Endometrial microvascular endothelial cells (primary cell): ENCODE results near the gene UBE2L5. TPM values are rescaled to one million over a fixed set of nuclear protein-coding genes. Genes with fewer than 3 reads are reported as not detected.

ENCODE experiments used
- in situ Hi-C: cut with HindIII; loops from 2 replicates; pipeline ENCODE4 v1.10.0; 2017; ENCODE audit warnings: low sequenced_read_pairs, low pct_unique_long_range_greater_than_20kb; ENCODE audit errors: inconsistent ontology term
- total RNA-seq: library from RNA; depleted of rRNA; stranded (reverse); fragments of >200 nt; gene quantifications from one replicate; pipeline ENCODE4 v1.2.3, GENCODE V29; 2015; ENCODE audit errors: inconsistent ontology term

Gene UBE2L5
- total RNA-seq, result not detected

DNA sequence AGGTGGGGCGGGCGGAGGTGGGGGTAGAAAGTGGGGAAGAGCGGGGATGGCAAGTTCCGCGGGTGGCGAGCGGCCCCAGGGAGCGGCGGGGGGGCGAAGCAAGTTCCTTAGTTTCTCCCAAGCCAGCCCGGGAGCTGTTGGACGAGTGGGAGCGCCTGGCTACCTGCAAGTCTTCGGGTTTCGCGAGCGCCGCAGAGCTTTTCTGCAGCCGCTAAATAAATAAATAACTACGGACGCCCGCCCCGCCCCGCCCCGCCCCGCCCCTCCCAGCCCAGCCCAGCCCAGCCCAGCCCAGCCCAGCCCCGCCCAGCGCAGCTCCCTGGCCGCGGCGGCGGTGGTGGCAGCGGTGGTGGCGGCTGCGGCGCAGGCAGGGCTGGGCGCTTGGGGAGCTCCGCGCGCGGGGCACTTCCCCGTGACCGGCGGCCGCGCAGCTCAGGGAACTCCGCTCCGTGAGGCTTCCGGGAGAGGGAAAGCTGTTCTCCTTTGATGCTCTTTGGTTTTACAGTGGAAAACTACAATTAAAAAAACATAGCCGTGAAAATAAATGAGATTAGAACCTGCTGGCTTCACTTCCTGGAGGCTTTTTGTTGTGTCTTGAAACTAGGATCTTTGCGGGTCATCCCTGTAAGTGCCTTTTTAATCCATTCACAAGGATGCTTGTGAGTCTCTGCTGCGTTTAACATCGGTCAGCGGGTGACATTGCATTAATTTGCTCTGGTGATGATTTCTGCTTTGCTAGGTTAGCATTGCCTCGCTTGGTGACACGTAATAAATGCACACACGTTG is at the start of gene UBE2L5:
Gene UBE2L5 (plus strand): TSS at position 440 of the 786 bp plus-strand sequence. CDS start 5,498 bp downstream, outside the sequence.
- in situ Hi-C loops, result no loop called here

DNA sequence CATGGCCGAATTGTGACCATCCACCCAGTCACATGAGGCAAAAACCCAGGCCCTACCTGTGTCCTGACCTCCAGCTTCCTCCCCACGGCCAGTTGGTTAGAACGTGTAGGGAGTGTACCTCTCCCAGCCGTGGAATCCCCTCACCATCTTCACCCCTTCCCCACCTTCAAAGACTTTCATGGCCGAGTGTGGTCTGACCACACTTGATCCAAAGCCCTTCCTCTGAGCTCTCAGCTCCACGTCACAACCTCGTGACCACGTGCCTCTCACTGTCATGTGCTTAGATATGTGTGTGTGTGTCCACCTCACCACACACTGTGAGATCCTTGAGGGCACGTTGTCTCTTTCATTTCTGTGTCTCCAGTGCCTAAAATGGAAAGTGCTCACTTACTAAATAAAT is 48.6 kb upstream of the UBE2L5 start:
- in situ Hi-C loops, result no loop called here

DNA sequence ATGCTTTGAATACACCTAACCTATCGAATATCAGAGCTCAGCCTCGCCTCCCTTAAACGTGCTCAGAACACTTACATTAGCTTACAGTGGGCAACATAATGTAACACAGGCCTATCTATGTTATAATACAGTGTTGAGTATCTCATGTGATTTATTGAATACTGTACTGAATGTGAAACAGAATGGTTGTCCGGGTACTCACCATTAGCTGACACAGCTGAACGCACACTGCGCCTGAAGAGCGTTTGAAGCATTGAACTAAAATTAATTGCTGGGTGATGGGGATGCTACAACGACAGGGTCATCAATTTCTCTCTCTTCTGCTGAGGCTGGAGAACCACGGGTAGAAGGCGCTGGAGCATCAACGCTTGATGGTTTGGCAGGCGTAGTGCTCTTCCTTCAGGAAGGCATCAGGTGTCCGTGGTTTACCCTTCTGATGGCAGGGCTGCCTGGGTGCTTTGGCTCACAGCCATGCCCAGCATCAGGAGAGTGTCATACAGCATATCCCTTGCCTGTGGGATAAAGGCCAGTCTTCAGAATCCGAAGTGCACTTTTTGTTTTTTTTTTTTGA is 46.9 kb upstream of the UBE2L5 start:
- in situ Hi-C loops, result no loop called here

DNA sequence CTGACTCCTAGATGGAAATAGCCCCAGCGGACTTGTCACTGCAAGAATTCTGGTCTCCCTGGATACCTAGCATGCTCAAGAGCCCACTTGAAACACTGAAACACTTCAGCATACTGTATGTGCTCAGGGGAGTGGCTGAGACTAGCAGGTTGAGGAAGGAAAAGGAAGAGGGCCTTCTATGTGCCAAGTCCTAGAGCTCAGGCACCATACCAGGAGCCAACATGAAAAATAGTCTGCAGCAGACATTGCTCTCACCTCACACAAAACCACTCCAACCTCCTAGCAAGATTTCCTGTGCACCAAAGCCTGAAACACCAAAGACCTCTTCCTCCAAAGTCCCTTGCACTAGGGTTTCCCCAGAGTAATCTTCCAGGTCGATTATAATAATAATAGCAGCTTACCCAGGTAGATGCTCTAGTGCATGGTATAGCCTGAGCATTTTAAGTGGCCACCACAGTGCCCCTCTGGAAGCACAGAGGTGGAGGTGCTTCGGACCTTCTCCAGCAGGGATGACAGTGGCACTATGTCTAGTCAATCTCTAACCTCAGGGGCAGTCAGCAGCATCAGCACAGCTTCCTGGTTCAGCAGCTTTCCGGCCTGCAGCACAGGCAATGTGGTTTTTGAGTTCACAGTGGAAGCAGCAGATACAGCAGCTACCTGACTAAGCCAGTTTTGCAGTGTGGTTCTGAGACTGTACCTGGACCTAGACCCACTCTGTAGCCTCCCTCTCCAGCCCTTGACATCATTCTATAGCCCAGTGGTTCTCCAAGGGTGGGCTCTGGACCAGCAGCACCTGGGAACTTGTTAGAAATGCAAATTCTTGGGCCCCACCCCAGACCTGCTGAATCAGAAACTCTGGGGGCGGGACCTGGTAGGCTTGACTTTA is 45.6 kb upstream of the UBE2L5 start:
- in situ Hi-C loops, result no loop called here

DNA sequence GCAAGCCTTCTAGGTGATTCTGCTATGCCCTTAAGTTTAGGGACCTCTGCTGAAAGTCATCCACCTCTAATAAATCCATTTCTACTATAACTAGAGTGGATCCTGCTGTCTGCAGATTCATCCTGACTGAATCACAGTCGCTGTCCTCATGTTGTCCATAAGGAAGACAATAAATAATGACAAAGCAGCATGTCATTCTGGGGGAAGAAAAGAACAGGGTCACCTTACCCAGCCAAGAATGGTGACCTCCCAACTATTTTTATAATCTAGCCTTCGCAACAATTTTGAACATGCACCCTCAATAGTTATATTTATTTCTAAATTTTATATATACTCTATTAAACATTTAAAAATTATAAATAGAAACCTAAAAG is 45.0 kb upstream of the UBE2L5 start:
- in situ Hi-C loops, result no loop called here

DNA sequence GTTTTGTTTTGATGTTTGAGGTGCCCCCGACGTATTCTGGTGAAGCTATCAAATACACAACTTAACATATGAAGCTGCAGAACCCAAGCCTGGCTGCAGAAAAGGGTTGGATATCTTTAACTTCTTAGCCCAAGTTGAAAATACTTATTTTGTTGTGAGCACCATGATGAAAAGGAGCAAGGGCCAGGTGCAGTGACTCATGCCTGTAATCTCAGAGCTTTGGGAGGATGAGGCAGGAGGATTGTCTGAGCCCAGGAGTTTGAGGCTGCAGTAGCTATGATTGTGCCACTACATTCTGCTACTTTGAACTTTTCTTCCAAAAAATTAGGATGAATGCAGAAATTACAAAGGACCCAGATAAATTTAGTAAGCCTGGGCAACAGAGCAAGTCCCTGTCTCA is 44.1 kb upstream of the UBE2L5 start:
- in situ Hi-C loops, result no loop called here

DNA sequence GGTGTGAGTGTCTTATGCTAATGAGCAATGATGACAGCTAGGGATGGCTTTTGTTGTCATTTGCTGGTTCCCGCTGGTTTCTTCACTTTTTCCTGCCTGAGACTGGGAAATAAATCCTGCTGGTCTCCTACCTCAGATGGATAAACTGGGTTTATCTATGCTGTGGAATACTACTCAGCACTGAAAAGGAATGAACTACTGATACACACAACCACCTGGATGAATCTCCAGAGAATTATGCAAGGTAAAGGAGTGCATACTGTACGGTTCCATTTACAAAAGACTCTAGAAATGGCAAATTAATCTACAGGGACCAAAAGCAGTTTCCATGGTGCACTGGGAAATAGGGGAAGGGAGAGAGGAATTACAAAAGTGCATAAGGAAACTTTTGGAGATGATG is 41.2 kb upstream of the UBE2L5 start:
- in situ Hi-C loops, result no loop called here

DNA sequence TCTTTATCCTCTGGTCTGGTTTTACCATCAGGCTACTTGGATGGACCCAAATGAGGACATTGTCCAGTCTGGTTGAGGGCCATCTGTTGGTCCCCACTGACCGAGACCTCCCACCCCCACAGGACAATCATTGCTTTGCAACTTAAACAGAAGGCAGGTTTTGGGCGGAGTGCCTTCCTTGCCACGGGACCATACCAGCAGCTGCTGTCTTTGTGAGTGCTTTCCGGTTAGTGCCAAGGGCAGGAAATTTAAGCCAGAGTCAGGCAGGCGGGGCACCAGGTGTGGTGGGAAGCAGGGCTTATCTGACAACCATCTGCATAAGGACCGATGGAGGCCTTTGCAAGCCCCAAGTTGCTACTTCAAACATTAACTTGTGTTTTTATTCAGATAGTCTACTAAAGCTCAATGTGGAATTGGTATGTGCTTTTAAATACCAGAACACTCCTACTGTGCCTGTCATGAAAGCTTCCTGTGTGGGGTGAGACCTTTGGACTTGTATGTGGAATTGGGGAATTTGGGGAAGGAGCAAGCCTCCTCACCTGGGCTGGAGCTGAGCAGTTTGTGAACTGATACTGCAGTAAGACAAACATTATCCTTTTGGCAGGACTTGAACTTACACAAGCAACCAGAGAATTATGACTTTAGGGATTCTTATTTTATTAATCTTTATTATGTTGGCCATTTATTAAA is 39.3 kb upstream of the UBE2L5 start:
- in situ Hi-C loops, result no loop called here

DNA sequence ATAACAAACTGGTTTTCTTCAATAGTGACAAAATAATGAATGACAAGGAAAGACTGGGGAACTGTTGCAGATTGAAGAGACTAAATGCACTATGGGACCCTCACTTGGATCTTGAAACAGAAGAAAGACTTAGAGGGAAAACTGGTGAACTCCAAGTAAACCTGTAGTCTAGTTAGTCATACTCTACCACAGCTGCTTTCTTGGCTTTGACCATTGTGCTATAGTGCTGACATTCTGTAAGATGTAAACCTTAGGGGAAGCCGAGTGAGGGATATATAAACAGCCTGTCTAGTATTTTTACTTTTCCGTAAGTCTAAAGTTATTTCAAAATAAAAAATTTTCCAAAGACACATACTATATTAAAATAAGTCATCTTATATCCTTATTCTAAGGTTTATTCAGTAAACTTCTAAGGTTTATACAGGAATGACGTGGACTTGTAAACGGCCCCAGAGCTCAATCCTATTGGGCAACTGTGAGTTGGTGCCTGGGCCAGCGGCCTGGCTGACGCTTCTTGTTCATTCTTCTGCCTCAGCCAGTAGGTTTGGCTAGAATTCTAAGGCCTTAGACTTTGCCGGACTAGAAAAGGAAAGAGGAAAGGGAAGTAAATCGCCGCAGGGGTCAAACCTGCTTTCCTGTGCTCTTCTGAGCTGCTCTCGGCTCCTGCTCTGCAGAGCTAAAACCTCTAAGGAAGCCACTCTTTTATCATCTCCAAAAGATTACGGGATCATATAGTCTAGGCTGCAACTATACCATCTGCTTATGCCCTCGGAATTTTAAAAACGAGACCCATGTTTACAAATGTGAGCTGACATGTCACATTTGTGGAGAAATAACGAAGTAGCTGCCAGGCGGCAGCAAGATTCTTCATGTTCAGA is 33.6 kb upstream of the UBE2L5 start:
- in situ Hi-C loops, result no loop called here

DNA sequence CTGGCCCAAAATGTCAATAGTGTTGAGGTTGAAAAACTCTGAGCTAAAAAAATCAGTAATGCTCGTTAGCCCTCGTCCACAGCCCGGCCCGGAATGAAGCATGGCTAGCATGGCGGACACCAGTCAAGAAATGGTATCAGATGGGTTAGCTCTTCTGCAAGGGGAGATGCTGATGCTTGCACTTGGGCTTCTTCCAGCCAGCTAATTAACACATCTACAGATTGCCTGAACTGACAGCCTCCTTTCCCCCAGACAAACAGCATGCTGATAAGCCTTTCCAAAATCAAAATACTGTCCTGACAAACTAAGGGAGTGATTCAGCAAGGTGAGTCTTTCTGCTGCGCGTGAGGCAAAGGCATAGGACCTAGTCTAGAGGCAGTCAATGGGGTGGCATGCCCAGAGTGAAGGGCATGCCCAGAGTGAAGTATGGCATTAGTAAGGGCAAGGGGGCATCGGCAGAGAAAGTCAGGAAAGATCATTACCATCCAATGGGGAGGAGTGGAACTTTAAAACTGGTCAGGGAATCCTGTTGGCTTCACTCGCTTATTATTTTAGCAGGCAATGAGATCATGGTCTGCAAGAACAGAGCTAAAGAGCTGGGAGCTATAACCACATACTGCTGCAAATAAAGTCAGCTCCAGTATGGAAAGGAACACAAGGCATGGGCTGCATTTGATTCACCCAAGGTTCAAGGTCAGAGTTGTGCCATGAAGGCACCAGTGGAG is 30.2 kb upstream of the UBE2L5 start:
- in situ Hi-C loops, result no loop called here

DNA sequence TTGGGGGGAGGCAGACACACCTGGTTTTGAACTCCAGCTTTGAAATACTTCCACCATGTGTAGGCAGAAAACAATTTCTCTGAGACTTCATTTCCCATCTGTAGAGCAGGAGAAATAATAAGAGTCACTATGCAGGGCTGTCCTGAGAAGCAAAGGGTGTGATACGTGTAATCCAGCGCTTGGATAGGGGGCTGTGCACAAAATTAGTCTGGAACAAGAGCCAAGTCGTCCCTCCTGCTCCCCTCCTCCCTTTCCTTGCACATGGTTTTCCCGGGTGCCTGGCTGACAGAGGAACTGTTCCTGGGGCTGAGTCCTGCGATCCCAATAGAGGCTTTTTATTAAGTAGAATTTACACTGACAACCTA is 29.6 kb upstream of the UBE2L5 start:
- in situ Hi-C loops, result no loop called here

DNA sequence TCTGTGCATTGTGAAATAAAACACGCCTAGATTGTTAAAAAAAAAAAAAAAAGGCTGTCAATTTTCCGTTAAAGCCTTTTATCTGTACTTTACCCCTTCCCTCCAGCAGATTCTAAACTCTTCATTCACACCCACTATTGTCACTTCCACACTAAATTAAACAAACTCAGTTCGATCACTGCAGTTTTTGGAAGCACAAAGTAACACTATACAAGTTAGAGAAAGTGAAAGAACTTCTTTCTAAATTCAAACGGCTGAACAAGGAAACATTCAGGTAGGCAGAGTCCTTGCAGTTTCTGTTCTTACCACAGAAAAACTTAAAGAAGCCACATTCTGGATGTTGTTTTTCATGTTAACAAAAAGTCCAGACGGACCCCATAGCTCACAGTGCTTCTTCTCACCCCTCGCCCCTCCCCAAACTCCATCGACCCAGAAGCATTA is 27.5 kb upstream of the UBE2L5 start:
- in situ Hi-C loops, result no loop called here

DNA sequence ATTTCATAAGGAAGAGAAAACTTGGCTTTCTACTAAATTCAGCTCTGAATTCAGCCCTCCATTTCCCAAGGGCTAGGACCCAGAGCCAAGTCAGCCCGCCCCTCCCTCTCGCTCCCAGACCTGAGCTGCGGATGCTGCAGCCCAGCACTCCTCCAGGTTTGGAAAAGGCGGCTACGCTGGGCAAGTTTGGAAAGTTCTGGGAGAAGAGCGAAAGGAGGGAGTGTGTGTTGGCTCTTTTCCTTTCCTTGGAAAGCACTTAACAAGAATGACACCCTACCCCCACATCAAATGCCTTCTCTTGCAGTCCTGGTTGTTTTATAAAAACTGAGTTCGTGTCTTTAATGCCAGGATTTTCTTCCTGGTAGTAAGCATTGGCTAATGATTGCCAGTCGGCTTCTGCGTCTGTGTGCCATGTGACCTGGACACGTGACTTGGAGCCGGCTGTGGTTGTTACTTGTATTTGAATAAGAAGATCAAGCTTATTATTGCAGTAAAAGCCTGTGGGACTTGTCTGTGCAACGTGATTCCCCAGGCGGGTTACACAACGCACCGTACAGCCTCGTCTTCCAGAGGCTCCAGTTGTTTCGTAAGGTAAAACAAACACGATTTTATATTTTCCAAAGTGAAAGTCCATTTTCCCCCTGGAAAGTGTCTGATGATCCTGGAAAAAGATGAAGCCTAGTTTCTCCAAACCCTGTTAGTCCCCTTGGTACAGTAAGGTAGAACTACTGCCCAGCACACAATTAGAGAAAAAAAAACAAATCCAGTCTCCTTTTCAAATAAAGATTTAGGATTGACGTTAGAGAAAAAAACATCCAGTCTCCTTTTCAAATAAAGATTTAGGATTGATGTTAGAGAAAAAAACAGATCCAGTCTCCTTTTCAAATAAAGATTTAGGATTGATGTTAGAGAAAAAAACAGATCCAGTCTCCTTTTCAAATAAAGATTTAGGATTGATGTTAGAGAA is 26.8 kb upstream of the UBE2L5 start:
- in situ Hi-C loops, result no loop called here

DNA sequence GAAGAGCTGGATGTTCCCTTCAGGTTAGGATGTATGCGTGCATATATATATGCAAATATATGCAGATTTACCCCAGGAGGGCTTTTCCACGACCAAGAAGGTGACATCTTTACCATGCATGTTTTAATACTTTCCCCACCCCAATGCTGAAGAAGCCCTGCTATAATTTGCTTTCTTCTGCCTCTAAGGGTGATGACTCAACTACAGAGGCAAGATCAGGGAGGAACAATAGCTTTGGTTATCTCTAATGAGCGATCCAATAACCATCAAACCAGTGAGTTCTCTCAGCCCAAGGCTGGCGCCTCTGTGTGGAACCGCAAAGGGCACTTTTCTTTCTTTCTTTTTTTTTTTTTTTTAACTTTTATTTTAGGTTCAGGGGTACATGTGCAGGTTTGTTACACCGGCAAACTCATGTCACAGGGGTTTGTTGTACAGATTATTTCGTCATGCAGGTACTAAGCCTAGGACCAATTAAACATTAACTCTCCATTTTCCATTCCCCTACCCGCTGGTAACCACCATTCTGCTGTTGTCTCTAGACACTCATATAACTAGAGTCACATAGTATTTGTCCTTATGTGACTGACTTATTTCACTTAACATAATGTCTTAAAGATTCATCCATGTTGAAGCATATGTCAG is 25.7 kb upstream of the UBE2L5 start:
- in situ Hi-C loops, result no loop called here

DNA sequence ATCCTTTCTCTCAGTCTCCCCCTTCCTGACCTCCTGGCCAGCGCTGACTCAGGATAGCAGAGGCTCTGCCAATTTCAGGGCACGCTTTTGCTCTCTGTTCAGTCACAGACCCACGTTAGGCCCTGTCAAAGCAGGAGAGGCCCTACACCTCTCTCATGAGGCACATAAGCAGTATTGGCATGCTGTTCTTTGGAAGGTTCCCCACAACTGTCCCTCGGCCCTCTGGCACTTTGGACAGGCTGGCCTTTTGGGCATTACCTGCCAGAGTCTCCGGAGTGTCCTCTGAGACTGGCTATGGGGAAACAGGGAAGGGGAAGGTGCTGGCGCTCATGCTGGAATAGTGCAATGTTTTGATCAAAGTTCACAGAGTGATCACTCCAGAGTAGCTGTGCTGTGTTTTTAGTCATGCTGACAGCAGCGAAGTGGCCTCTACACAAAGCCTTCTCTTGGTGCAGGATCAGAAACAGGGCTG is 23.7 kb upstream of the UBE2L5 start:
- in situ Hi-C loops, result no loop called here

DNA sequence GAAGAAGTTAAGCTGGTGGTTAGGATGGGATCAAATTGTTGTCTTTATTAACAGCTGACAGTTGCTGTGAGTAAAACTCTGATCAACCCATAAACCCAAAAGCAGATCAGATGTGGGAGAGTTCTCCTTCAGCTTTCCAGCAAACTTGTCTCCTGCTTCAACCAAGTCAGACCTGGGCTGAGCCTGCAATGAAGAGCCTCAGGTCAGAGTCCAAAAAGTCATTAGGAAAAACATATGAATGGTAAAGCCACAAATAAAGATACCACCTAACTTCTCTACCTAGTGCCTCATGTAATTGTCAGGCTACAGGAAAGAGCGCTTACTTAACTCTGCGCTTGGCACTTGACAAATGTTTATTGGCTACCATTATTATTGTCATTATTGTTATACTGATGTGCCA is 21.9 kb upstream of the UBE2L5 start:
- in situ Hi-C loops, result no loop called here
